Heart right ventricle (tissue), 16 donors: ENCODE data around the gene ZNF444. TPM values are rescaled to one million over a fixed set of nuclear protein-coding genes. Genes with fewer than 3 reads are reported as not detected.

Experiments
- ATAC-seq, 8 donors: fragments of 200-7000 bp; cut with Tn5 transposase; one replicate each; pipeline ENCODE4 v1.9.1; 2020; ENCODE audit warnings: mild to moderate bottlenecking in 8 of 8, moderate library complexity in 8 of 8, moderate number of reproducible peaks in 1 of 8
- DNase-seq, 2 donors: peaks; one replicate each; pipeline ENCODE4 v3.0.0-alpha.2; 2020
- H3K27ac ChIP-seq, 10 donors: fragments of 200-600 bp; sonication (generic) in 2 of 10; one replicate each; pipeline versions ENCODE4 v1.5.0 to v1.8.0; 2020 to 2022; ENCODE audit warnings: mild to moderate bottlenecking in 3 of 10
- H3K27me3 ChIP-seq, 7 donors: fragments of 200-600 bp; one replicate each; pipeline ENCODE4 v1.8.0; 2021 to 2022; ENCODE audit warnings: mild to moderate bottlenecking in 2 of 7
- H3K36me3 ChIP-seq, 9 donors: fragments of 200-600 bp; sonication (generic) in 1 of 9; one replicate each; pipeline versions ENCODE4 v1.5.0 to v1.8.0; 2020 to 2022; ENCODE audit warnings: mild to moderate bottlenecking in 2 of 9
- H3K4me1 ChIP-seq, 9 donors: fragments of 200-600 bp; sonication (generic) in 1 of 9; one replicate each; pipeline versions ENCODE4 v1.5.0 to v1.8.0; 2020 to 2022; ENCODE audit warnings: mild to moderate bottlenecking in 4 of 9
- H3K4me3 ChIP-seq, 10 donors: fragments of 200-600 bp; sonication (generic) in 2 of 10; one replicate each; pipeline versions ENCODE4 v1.5.0 to v1.8.0; 2020 to 2022; ENCODE audit warnings: mild to moderate bottlenecking in 7 of 10, moderate library complexity in 2 of 10
- H3K9me3 ChIP-seq, 11 donors: fragments of 200-600 bp in 10 of 11; sonication (generic) in 2 of 11; one replicate each; pipeline versions ENCODE4 v1.5.0 to v1.8.0; 2013 to 2022; ENCODE audit warnings: mild to moderate bottlenecking in 2 of 11, control low read depth in 1 of 11, moderate library complexity in 1 of 11
- CTCF ChIP-seq, 9 donors: fragments of 200-600 bp; sonication (generic) in 2 of 9; IDR thresholded peaks; one replicate each; pipeline versions ENCODE4 v1.5.0 to v1.8.0; 2021 to 2022; ENCODE audit warnings: antibody characterized with exemption in 9 of 9, mild to moderate bottlenecking in 5 of 9, moderate library complexity in 1 of 9
- WGBS, 2 donors: extraction: QIAGEN DNeasy Blood & Tissue Kit; methylation state at CpG; one replicate each; pipeline ENCODE4 v1.1.7; 2013; ENCODE audit warnings: inconsistent platforms in 1 of 2; 5-methylcytosine and 5-hydroxymethylcytosine counted together
- intact Hi-C, 10 donors: fragments of 100-400 bp; cut with DNase I; formaldehyde crosslinking; loops; one replicate each; pipeline versions ENCODE4 v1.11.1 to v1.14.2; 2022
- polyA plus RNA-seq, 2 donors: library from polyadenylated mRNA; stranded (reverse); fragments of 200-250 nt; gene quantifications; one replicate each; pipeline ENCODE4 v1.2.3, GENCODE V29; 2013
- total RNA-seq, 10 donors: library from RNA; stranded (reverse); fragmentation: NEBNext Ultra II Directional in 3 of 10; extraction: Animal tissue kit (Norgen Biotek cat#: 25700) in 3 of 10; gene quantifications; one replicate each; pipeline versions ENCODE4 v1.2.1 to v1.2.4, GENCODE V29; 2021 to 2023
- donor health status: Arrhythmogenic right ventricular cardiomyopathy.
- donor health status: ischemic (EF 13 %, LVEDD 7.1; RV severe dilation, severe dysfunction).
- donor health status: healthy with polysubstance abuse.
- donor health status: DM: no; HTN: yes; CAD: no.
- donor health status: DM: no; HTN: no; CAD: no.
- donor health status: ischemic (EF 25% LVEDD 6.9; RV normal size, moderate dysfunction).
- donor health status: ischemic (EF 25% LVEDD 5.7; RV mildly dilated, moderate dysfunction).
- donor health status: healthy.
- donor health status: DM: yes; HTN: yes; CAD: no.
- donor health status: Ischemic cardiomyopathy.
- donor health status: ischemic (EF 35%, LVEDD 5.7; RV mildly dilated, moderate dysfunction).
- donor health status: nonischemic (EF 11% LVEDD 7.7; RV severe dilation, severe dysfunction).
- donor health status: DM: yes; HTN: yes; CAD: no.
- donor health status: PGD.
- donor health status: ischemic (EF 29% LVEDD 5.4; RV normal size, mild dysfunction).
- donor health status: nonischemic (EF 23%, LVEDD 6.1; RV moderate dilation, normal function).

Gene ZNF444
- total and polyA plus RNA-seq, 12 donors: 15.1 to 25.6 (median 22.4) TPM

GRCh38 chr19:56155124-56155687 is 14.1 kb downstream of the ZNF444 start:
- Histone ChIP-seq H3K9me3 (no peaks in the 10 kb centered on the region), H3K36me3 (peaks cover 0 to 56% (median 8%) of the 10 kb centered on the region in 9 donors), H3K4me1 (peaks cover 0 to 37% (median 16%) of the 10 kb centered on the region in 9 donors), H3K27me3 (no peaks in the 10 kb centered on the region), H3K4me3 (no peak overlapping the region), H3K27ac (peak overlapping the region in 4 of 10 donors; percentile 69 to 89 (median 73))
- intact Hi-C loops: loop anchor here in 2 of 10 donors (5.0 to 10.0 kb wide), 2 partner anchors 50 to 73 kb away; no protein-coding TSS in a partner anchor
- DNase-seq: peak in 1 of 2 donors; percentile 36
- TF ChIP-seq CTCF (IDR thresholded peaks at IDR 0.05): peak; percentile 23 to 55 (median 45)
- 62 to 65% methylated on average over 17 of the region's 17 CpGs for WGBS, 2 donors
- peak in 5 of 8 donors; percentile 36 to 45 (median 43) for ATAC-seq

GRCh38 chr19:56156768-56157167 is 15.7 kb downstream of the ZNF444 start:
- peaks cover 0 to 70% (median 8%) of the 10 kb centered on the region in 9 donors for H3K36me3 ChIP-seq
- H3K4me1 ChIP-seq: peaks cover 0 to 35% (median 16%) of the 10 kb centered on the region in 9 donors
- ATAC-seq (peak; percentile 57 to 83 (median 72)), DNase-seq (peak; percentile 38 to 46)
- peak overlapping the region in 9 of 10 donors; percentile 36 to 89 (median 71) for H3K27ac ChIP-seq
- H3K4me3 ChIP-seq: no peak overlapping the region
- TF ChIP-seq CTCF (IDR thresholded peaks at IDR 0.05): no peak
- 65 to 68% methylated on average over 11 of the region's 11 CpGs for WGBS, 2 donors
- no peaks in the 10 kb centered on the region for H3K9me3 ChIP-seq
- no peaks in the 10 kb centered on the region for H3K27me3 ChIP-seq
- intact Hi-C loops: loop anchor here in 2 of 10 donors (5.0 to 10.0 kb wide), 2 partner anchors 52 to 74 kb away; no protein-coding TSS in a partner anchor

- Histone ChIP-seq H3K4me3 (no peak overlapping the region), H3K36me3 (peaks cover 0 to 70% (median 8%) of the 10 kb centered on the region in 9 donors), H3K27me3 (no peaks in the 10 kb centered on the region), H3K9me3 (no peaks in the 10 kb centered on the region), H3K4me1 (peaks cover 0 to 28% (median 11%) of the 10 kb centered on the region in 9 donors), H3K27ac (peak overlapping the region in 1 of 10 donors; percentile 89)
- intact Hi-C loops: loop anchor here in 2 of 10 donors (5.0 to 10.0 kb wide), 2 partner anchors 53 to 76 kb away; no protein-coding TSS in a partner anchor
- no peak for TF ChIP-seq CTCF (IDR thresholded peaks at IDR 0.05)
- ATAC-seq (no peak), DNase-seq (no peak)
- WGBS, 2 donors: 95 to 97% methylated on average over 16 of the region's 16 CpGs
Measured at GRCh38 chr19:56158170-56158757, 17.2 kb downstream of the ZNF444 start.

- no peak overlapping the region for H3K27ac ChIP-seq
- ATAC-seq: no peak
- H3K27me3 ChIP-seq: no peaks in the 10 kb centered on the region
- intact Hi-C loops: loop anchor here in 2 of 10 donors (5.0 to 10.0 kb wide), 2 partner anchors 54 to 77 kb away; no protein-coding TSS in a partner anchor
- H3K9me3 ChIP-seq: no peaks in the 10 kb centered on the region
- H3K36me3 ChIP-seq: peaks cover 0 to 65% (median 8%) of the 10 kb centered on the region in 9 donors
- WGBS, 2 donors: 97% methylated on average over 9 of the region's 9 CpGs
- DNase-seq: no peak
- no peak overlapping the region for H3K4me3 ChIP-seq
- TF ChIP-seq CTCF (IDR thresholded peaks at IDR 0.05): no peak
- peaks cover 0 to 27% (median 11%) of the 10 kb centered on the region in 9 donors for H3K4me1 ChIP-seq
Measured at GRCh38 chr19:56159009-56159559, 18.0 kb downstream of the ZNF444 start.
